ENCODE data around the gene TOP3A.

The TOP3A gene

GRCh38 chr17:18230288-18231141 is 84.3 kb downstream of the TOP3A start:
- DNase-seq, result no peak

- no peak for DNase-seq
Measured at GRCh38 chr17:18229771-18230170, 85.0 kb downstream of the TOP3A start.

- no peak for DNase-seq
Measured at GRCh38 chr17:18229254-18229653, 85.5 kb downstream of the TOP3A start.

GRCh38 chr17:18228176-18228682 is 86.6 kb downstream of the TOP3A start:
- DNase-seq, result no peak

GRCh38 chr17:18227635-18228034 is 87.2 kb downstream of the TOP3A start:
- DNase-seq, result no peak

- no peak for DNase-seq
Measured at GRCh38 chr17:18226284-18226945, 88.4 kb downstream of the TOP3A start.

- DNase-seq, result no peak
Measured at GRCh38 chr17:18225642-18226283, 89.0 kb downstream of the TOP3A start.

GRCh38 chr17:18225121-18225641 is 89.6 kb downstream of the TOP3A start, which contains the start of gene LLGL1:
Gene LLGL1, plus strand, starts transcription at chr17:18225635. Its CDS starts 48 bp downstream, at chr17:18225683.
- peak; percentile 87 for DNase-seq

GRCh38 chr17:18224387-18225120 is 90.2 kb downstream of the TOP3A start:
- DNase-seq, result no peak

- DNase-seq, result no peak
Measured at GRCh38 chr17:18224053-18224386, 90.8 kb downstream of the TOP3A start.
